HG03457 (cell line): ENCODE measurements around the gene SPINK13.
"Not testable (repeated sequence)": the region's sequence is repeated elsewhere in the genome, so short reads cannot be mapped to it uniquely, and the experiment has no call there.

ENCODE experiments used
- ATAC-seq: cut with Tn5 transposase; IDR thresholded peaks from one replicate; pipeline ENCODE4 v1.9.1; 2021; ENCODE audit warnings: moderate number of reproducible peaks; ENCODE audit not compliant: unreplicated experiment

The SPINK13 gene

GRCh38 chr5:148311484-148311883 lies 42.9 kb downstream of the SPINK13 start:
- no peak for ATAC-seq

GRCh38 chr5:148312153-148312552 lies 43.6 kb downstream of the SPINK13 start, which contains the start of gene SPINK7:
TSS of gene SPINK7 (plus strand) at chr5:148312423. CDS start at chr5:148312484, 61 bp downstream.
- no peak for ATAC-seq

GRCh38 chr5:148314187-148314586 lies 45.6 kb downstream of the SPINK13 start:
- no peak for ATAC-seq

GRCh38 chr5:148314731-148315130 lies 46.1 kb downstream of the SPINK13 start:
- no peak for ATAC-seq

GRCh38 chr5:148320011-148320963 lies 51.7 kb downstream of the SPINK13 start:
- not testable (repeated sequence) for ATAC-seq

- no peak for ATAC-seq
These were observed 64.8 kb downstream of the SPINK13 start for GRCh38 chr5:148333262-148333849.

GRCh38 chr5:148335259-148335658 lies 66.7 kb downstream of the SPINK13 start, which contains the start of gene SPINK9:
TSS of gene SPINK9 (plus strand) at chr5:148335559. CDS start at chr5:148335614, 55 bp downstream.
- no peak for ATAC-seq
